Choroid plexus epithelial cell (primary cell): ENCODE measurements around the gene DR1.
"Not testable (repeated sequence)": the region's sequence is repeated elsewhere in the genome, so short reads cannot be mapped to it uniquely, and the experiment has no call there.

ENCODE experiments used
- DNase-seq: peaks from one replicate; pipeline ENCODE4 v3.0.0-alpha.2; 2010; ENCODE audit warnings: low read depth
- H3K4me3 ChIP-seq: 2 replicates; pipeline ENCODE4 v1.5.1; 2011; ENCODE audit warnings: low read depth, mild to moderate bottlenecking, control low read depth, low read length, moderate library complexity
- TF ChIP-seq, protein P1 (sequence below): conservative IDR thresholded peaks from 2 replicates; pipeline ENCODE4 v1.5.1; 2011; ENCODE audit warnings: low read depth, mild to moderate bottlenecking, control low read depth, inconsistent platforms, low read length, moderate library complexity

DR1 gene

GRCh38 chr1:93347334-93347899 lies 1.7 kb downstream of the DR1 start:
- TF ChIP-seq, protein P1, sequence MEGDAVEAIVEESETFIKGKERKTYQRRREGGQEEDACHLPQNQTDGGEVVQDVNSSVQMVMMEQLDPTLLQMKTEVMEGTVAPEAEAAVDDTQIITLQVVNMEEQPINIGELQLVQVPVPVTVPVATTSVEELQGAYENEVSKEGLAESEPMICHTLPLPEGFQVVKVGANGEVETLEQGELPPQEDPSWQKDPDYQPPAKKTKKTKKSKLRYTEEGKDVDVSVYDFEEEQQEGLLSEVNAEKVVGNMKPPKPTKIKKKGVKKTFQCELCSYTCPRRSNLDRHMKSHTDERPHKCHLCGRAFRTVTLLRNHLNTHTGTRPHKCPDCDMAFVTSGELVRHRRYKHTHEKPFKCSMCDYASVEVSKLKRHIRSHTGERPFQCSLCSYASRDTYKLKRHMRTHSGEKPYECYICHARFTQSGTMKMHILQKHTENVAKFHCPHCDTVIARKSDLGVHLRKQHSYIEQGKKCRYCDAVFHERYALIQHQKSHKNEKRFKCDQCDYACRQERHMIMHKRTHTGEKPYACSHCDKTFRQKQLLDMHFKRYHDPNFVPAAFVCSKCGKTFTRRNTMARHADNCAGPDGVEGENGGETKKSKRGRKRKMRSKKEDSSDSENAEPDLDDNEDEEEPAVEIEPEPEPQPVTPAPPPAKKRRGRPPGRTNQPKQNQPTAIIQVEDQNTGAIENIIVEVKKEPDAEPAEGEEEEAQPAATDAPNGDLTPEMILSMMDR: no peak
- no peak for DNase-seq
- H3K4me3 ChIP-seq: peak overlapping the region; percentile 86

- H3K4me3 ChIP-seq: peak overlapping the region; percentile 86
- TF ChIP-seq, protein P1: no peak
- DNase-seq: no peak
These were observed 2.5 kb downstream of the DR1 start for GRCh38 chr1:93348104-93348728.

DNA sequence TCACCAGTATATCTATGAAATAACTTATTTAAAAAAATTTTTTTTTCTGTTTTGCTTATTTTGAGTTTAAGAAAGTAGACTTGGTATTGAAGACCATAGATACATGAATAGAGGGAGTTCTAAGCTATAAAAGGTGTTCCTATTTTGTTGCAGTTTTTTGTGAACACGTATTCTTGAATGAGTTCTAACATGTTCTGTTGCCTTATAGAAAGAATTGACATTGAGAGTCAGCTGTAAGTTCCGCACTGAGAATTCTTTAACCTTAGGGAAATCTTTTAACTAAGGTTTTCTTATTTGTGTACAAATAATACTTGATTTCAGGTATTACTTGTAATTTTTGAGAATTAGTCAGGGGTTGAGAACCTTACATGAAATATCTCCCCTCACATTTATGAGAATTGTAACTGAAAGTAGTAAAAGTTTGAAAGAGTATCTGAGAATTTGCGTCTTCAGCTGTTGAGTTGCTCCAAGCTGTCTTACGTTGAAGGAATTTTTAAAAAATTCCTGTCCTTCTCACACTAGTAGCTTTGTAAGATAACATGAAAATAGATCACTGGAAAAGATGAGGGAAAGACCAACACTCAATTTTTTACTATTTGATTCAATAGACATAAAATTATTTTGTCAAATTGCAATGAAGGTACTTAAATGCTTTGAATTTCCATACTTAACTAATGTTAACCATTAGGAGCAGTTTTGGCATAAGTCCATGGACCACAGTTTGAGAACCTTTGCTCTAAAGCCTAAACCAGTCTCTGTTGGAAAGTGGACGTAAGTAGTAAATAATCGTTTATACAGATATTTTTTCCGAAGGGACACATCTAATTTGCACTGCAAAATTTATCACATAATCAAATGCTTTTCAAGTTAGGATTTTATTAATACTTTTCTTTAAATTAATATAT lies 3.8 kb downstream of the DR1 start:
- TF ChIP-seq, protein P1: no peak
- H3K4me3 ChIP-seq: peak overlapping the region; percentile 86
- peak; percentile 43 for DNase-seq

GRCh38 chr1:93350322-93350721 lies 4.6 kb downstream of the DR1 start:
- DNase-seq: no peak
- TF ChIP-seq, protein P1: no peak
- H3K4me3 ChIP-seq: no peak overlapping the region

- no peak overlapping the region for H3K4me3 ChIP-seq
- TF ChIP-seq, protein P1: no peak
These were observed 5.2 kb downstream of the DR1 start for GRCh38 chr1:93350875-93351274.

GRCh38 chr1:93351346-93351745 lies 5.6 kb downstream of the DR1 start:
- DNase-seq, H3K4me3 ChIP-seq: not testable (repeated sequence)

More at GRCh38 chr1:93350875-93351274, 5.2 kb downstream of the DR1 start:
- DNase-seq: no peak

DNA sequence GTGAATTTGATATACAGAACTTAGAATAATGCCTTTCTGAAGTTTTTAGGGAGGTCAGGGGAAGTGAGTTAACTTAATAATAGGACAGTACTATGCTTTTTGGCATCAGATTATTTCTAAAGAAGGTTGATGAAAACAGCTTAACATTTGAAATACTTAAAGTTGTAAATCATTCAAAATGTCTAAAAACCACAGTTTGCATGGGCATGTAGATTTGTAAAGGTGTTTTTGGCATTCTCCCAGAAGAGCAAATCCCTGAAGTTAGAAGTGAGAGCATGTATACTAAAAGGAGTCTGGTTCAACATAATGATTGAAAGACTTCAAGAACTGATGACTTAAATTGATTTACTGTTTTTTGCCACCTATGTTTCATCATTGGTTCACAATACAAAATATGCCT lies 6.7 kb downstream of the DR1 start:
- TF ChIP-seq, protein P1: no peak
- no peak overlapping the region for H3K4me3 ChIP-seq
- no peak for DNase-seq
